CD4-positive, alpha-beta memory T cell (primary cell): ENCODE measurements around the gene CENPS. TPM values are rescaled to one million over a fixed set of nuclear protein-coding genes. Genes with fewer than 3 reads are reported as not detected.
A peak's percentile ranks its signal among the peaks of the same experiment; 100 is the strongest.
"Not testable (repeated sequence)": the region's sequence is repeated elsewhere in the genome, so short reads cannot be mapped to it uniquely, and the experiment has no call there.

Experiments used
- CTCF ChIA-PET: fragments of 350-600 bp; sonication (Branson Sonifier 250); formaldehyde crosslinking; loops from one replicate; lab custom pipeline; 2021; ENCODE audit warnings: inconsistent platforms; ENCODE audit not compliant: partially characterized antibody; lab: Charles Lee
- POLR2A ChIA-PET: fragments of 350-600 bp; sonication (Branson Sonifier 250); formaldehyde crosslinking; loops from one replicate; lab custom pipeline; 2021; ENCODE audit not compliant: partially characterized antibody; lab: Charles Lee
- DNase-seq, 5 donors: peaks; one replicate each; pipeline versions ENCODE4 v3.0.0 to v3.0.0-alpha.2; 2020 to 2022; ENCODE audit warnings: mixed read lengths in 1 of 5
- H3K27ac ChIP-seq: one replicate; pipeline ENCODE4 v1.7.0; 2013; ENCODE audit warnings: low read depth, low read length
- H3K27me3 ChIP-seq: 2 replicates; pipeline ENCODE4 v1.7.0; 2013; ENCODE audit warnings: mild to moderate bottlenecking, low read length, moderate library complexity; ENCODE audit not compliant: insufficient read depth
- H3K36me3 ChIP-seq: 2 replicates; pipeline ENCODE4 v1.7.0; 2013; ENCODE audit warnings: mild to moderate bottlenecking, low read length, moderate library complexity; ENCODE audit not compliant: insufficient read depth
- H3K4me1 ChIP-seq: 2 replicates; pipeline ENCODE4 v1.7.0; 2013; ENCODE audit warnings: mild to moderate bottlenecking, low read length, moderate library complexity; ENCODE audit not compliant: insufficient read depth
- H3K4me3 ChIP-seq, 2 donors: one replicate each; pipeline ENCODE4 v1.7.0; 2013; ENCODE audit warnings: low read length in 2 of 2, mild to moderate bottlenecking in 1 of 2
- H3K9me3 ChIP-seq, 2 donors: one replicate each; pipeline ENCODE4 v1.7.0; 2013; ENCODE audit warnings: low read length in 2 of 2, control low read depth in 1 of 2; ENCODE audit not compliant: control insufficient read depth in 1 of 2
- H3K27ac Mint-ChIP-seq, 7 donors: one replicate each; pipeline ENCODE4 v1.8.0; 2020 to 2021; ENCODE audit warnings: mixed read lengths in 7 of 7, mild to moderate bottlenecking in 6 of 7, inconsistent platforms in 3 of 7, moderate library complexity in 3 of 7
- H3K27me3 Mint-ChIP-seq, 2 donors: one replicate each; pipeline ENCODE4 v1.8.0; 2020 to 2021; ENCODE audit warnings: mixed read lengths in 2 of 2
- H3K36me3 Mint-ChIP-seq, 2 donors: one replicate each; pipeline ENCODE4 v1.8.0; 2020 to 2021; ENCODE audit warnings: mixed read lengths in 2 of 2, inconsistent platforms in 1 of 2, mild to moderate bottlenecking in 1 of 2
- H3K4me1 Mint-ChIP-seq, 4 donors: one replicate each; pipeline ENCODE4 v1.8.0; 2020 to 2021; ENCODE audit warnings: mixed read lengths in 4 of 4, mild to moderate bottlenecking in 1 of 4
- H3K4me3 Mint-ChIP-seq, 8 donors: one replicate each; pipeline ENCODE4 v1.8.0; 2020 to 2021; ENCODE audit warnings: mixed read lengths in 8 of 8, mild to moderate bottlenecking in 7 of 8, moderate library complexity in 6 of 8, inconsistent platforms in 3 of 8
- H3K9me3 Mint-ChIP-seq, 8 donors: one replicate each; pipeline ENCODE4 v1.8.0; 2020 to 2021; ENCODE audit warnings: mixed read lengths in 8 of 8, mild to moderate bottlenecking in 5 of 8, inconsistent platforms in 3 of 8, moderate library complexity in 1 of 8
- intact Hi-C: fragments of 100-400 bp; cut with micrococcal nuclease; formaldehyde crosslinking; loops from one replicate; pipeline ENCODE4 v1.15.1; 2023
- polyA plus RNA-seq, 2 donors: library from polyadenylated mRNA; unstranded; fragments of 300-500 nt; fragmentation: Illumina TruSeq; gene quantifications; one replicate each; pipeline ENCODE4 v1.2.3, GENCODE V29; 2021
- total RNA-seq, 2 experiments: library from RNA; stranded (reverse); gene quantifications; one replicate each; pipeline ENCODE4 v1.2.3, GENCODE V29; 2021

Gene CENPS
- total and polyA plus RNA-seq, 4 experiments from 2014 or later = 6.4 to 14.6 (median 7.5) TPM

- Histone ChIP-seq H3K27me3 (no peaks in the 10 kb centered on the region), H3K9me3 (no peaks in the 10 kb centered on the region), H3K27ac (no peak overlapping the region), H3K36me3 (no peaks in the 10 kb centered on the region), H3K4me3 (no peak overlapping the region), H3K4me1 (no peaks in the 10 kb centered on the region)
- Mint-ChIP-seq H3K9me3 (no peaks in the 10 kb centered on the region), H3K4me1 (peaks cover 0 to 2% (median 0%) of the 10 kb centered on the region in 4 donors), H3K36me3 (no peaks in the 10 kb centered on the region), H3K4me3 (no peak overlapping the region), H3K27me3 (no peaks in the 10 kb centered on the region), H3K27ac (no peak overlapping the region)
- POLR2A ChIA-PET = interaction anchor here (0.6 kb wide), 1 partner anchor 243 kb away, joined by 3 read pairs; no protein-coding TSS in a partner anchor
- no peak for DNase-seq
- CTCF ChIA-PET = no interaction called here
- intact Hi-C loops = no loop called here
These were observed 20.1 kb downstream of the CENPS start for GRCh38 chr1:10450156-10450814.

- intact Hi-C loops = no loop called here
- Histone ChIP-seq H3K4me1 (no peaks in the 10 kb centered on the region), H3K36me3 (no peaks in the 10 kb centered on the region), H3K4me3 (no peak overlapping the region), H3K9me3 (no peaks in the 10 kb centered on the region), H3K27me3 (no peaks in the 10 kb centered on the region), H3K27ac (no peak overlapping the region)
- DNase-seq = no peak
- POLR2A ChIA-PET = no interaction called here
- Mint-ChIP-seq H3K4me1 (peaks cover 0 to 2% (median 0%) of the 10 kb centered on the region in 4 donors), H3K36me3 (no peaks in the 10 kb centered on the region), H3K27me3 (no peaks in the 10 kb centered on the region), H3K9me3 (no peaks in the 10 kb centered on the region), H3K27ac (no peak overlapping the region), H3K4me3 (no peak overlapping the region)
- CTCF ChIA-PET = interaction anchor here (1.2 kb wide), 1 partner anchor 9 kb away, joined by 3 read pairs; no protein-coding TSS in a partner anchor
These were observed 20.6 kb downstream of the CENPS start for GRCh38 chr1:10450836-10451235.

- H3K4me1 ChIP-seq = no peaks in the 10 kb centered on the region
- Mint-ChIP-seq H3K27me3 (no peaks in the 10 kb centered on the region), H3K9me3 (no peaks in the 10 kb centered on the region), H3K4me1 (peaks cover 0 to 2% (median 0%) of the 10 kb centered on the region in 4 donors), H3K36me3 (no peaks in the 10 kb centered on the region), H3K4me3 (no peak overlapping the region), H3K27ac (no peak overlapping the region)
- H3K27ac ChIP-seq = no peak overlapping the region
- no peaks in the 10 kb centered on the region for H3K9me3 ChIP-seq
- H3K36me3 ChIP-seq = no peaks in the 10 kb centered on the region
- no peak overlapping the region for H3K4me3 ChIP-seq
- POLR2A ChIA-PET = no interaction called here
- no peaks in the 10 kb centered on the region for H3K27me3 ChIP-seq
- intact Hi-C loops = no loop called here
- CTCF ChIA-PET = interaction anchor here (1.2 to 1.9 kb wide), 2 partner anchors 9 to 21 kb away, joined by 3 to 5 read pairs; partner anchors contain the start of gene CENPS
- DNase-seq = no peak
These were observed 21.1 kb downstream of the CENPS start for GRCh38 chr1:10451287-10451686.

GRCh38 chr1:10456048-10456447 lies 25.8 kb downstream of the CENPS start:
- intact Hi-C loops = no loop called here
- POLR2A ChIA-PET = no interaction called here
- Mint-ChIP-seq H3K9me3 (no peaks in the 10 kb centered on the region), H3K36me3 (peaks cover 2 to 5% of the 10 kb centered on the region in 2 donors), H3K4me3 (no peak overlapping the region), H3K27ac (no peak overlapping the region), H3K4me1 (peaks cover 0 to 8% (median 3%) of the 10 kb centered on the region in 4 donors), H3K27me3 (no peaks in the 10 kb centered on the region)
- no peak for DNase-seq
- H3K4me3 ChIP-seq = no peak overlapping the region
- no peaks in the 10 kb centered on the region for H3K9me3 ChIP-seq
- CTCF ChIA-PET = interaction anchor here (0.8 to 1.0 kb wide), 4 partner anchors 22 to 39 kb away, joined by 3 to 4 read pairs (median 4); no protein-coding TSS in a partner anchor
- peaks cover under 1% of the 10 kb centered on the region for H3K36me3 ChIP-seq
- no peaks in the 10 kb centered on the region for H3K27me3 ChIP-seq
- H3K27ac ChIP-seq = no peak overlapping the region
- H3K4me1 ChIP-seq = no peaks in the 10 kb centered on the region

GRCh38 chr1:10456661-10457060 lies 26.4 kb downstream of the CENPS start:
- Histone ChIP-seq H3K36me3 (peaks cover 5% of the 10 kb centered on the region), H3K4me3 (no peak overlapping the region), H3K27me3 (no peaks in the 10 kb centered on the region), H3K4me1 (no peaks in the 10 kb centered on the region), H3K27ac (no peak overlapping the region), H3K9me3 (no peaks in the 10 kb centered on the region)
- Mint-ChIP-seq H3K27ac (peak overlapping the region in 2 of 7 donors; percentile 42 to 61), H3K36me3 (peaks cover 8 to 12% of the 10 kb centered on the region in 2 donors), H3K4me1 (peaks cover 0 to 8% (median 3%) of the 10 kb centered on the region in 4 donors), H3K27me3 (no peaks in the 10 kb centered on the region), H3K9me3 (no peaks in the 10 kb centered on the region), H3K4me3 (no peak overlapping the region)
- intact Hi-C loops = no loop called here
- ChIA-PET POLR2A (no interaction called here), CTCF (interaction anchor here (0.8 to 1.0 kb wide), 4 partner anchors 21 to 38 kb away, joined by 3 to 4 read pairs (median 4); no protein-coding TSS in a partner anchor)
- no peak for DNase-seq

GRCh38 chr1:10457462-10457861 lies 27.2 kb downstream of the CENPS start:
- CTCF ChIA-PET = interaction anchor here (1.2 kb wide), 2 partner anchors 11 to 37 kb away, joined by 4 read pairs; no protein-coding TSS in a partner anchor
- intact Hi-C loops, H3K9me3 ChIP-seq, H3K4me1 Mint-ChIP-seq, H3K4me3 ChIP-seq, H3K36me3 ChIP-seq, H3K27ac ChIP-seq, DNase-seq, POLR2A ChIA-PET, H3K27me3 Mint-ChIP-seq, H3K27me3 ChIP-seq, H3K9me3 Mint-ChIP-seq, H3K4me1 ChIP-seq: not testable (repeated sequence)
- Mint-ChIP-seq H3K4me3 (peak overlapping the region in 1 of 8 donors; percentile 23), H3K36me3 (peaks cover 12 to 17% of the 10 kb centered on the region in 2 donors), H3K27ac (peak overlapping the region in 1 of 7 donors; percentile 74)

- H3K27me3 ChIP-seq = no peaks in the 10 kb centered on the region
- peaks cover 12% of the 10 kb centered on the region for H3K36me3 ChIP-seq
- POLR2A ChIA-PET = no interaction called here
- H3K27ac ChIP-seq = no peak overlapping the region
- H3K4me1 ChIP-seq = no peaks in the 10 kb centered on the region
- Mint-ChIP-seq H3K36me3 (peaks cover 16 to 21% of the 10 kb centered on the region in 2 donors), H3K4me3 (no peak overlapping the region), H3K27ac (peak overlapping the region in 2 of 7 donors; percentile 21 to 74), H3K9me3 (no peaks in the 10 kb centered on the region), H3K27me3 (no peaks in the 10 kb centered on the region), H3K4me1 (peaks cover 0 to 8% (median 3%) of the 10 kb centered on the region in 4 donors)
- DNase-seq = no peak
- CTCF ChIA-PET = interaction anchor here (1.2 kb wide), 2 partner anchors 11 to 37 kb away, joined by 4 read pairs; no protein-coding TSS in a partner anchor
- H3K4me3 ChIP-seq = no peak overlapping the region
- no peaks in the 10 kb centered on the region for H3K9me3 ChIP-seq
- intact Hi-C loops = no loop called here
These were observed 27.6 kb downstream of the CENPS start for GRCh38 chr1:10457875-10458274.
